Measurements from ENCODE around the gene H1-8.

The H1-8 gene

GRCh38 chr3:129555153-129555550 lies 12.2 kb downstream of the H1-8 start:
- CTCF ChIA-PET, result interaction anchor here (1.7 kb wide), 1 partner anchor 21 kb away, joined by 5 read pairs; no protein-coding TSS in a partner anchor
- POLR2A ChIA-PET, result no interaction called here

DNA sequence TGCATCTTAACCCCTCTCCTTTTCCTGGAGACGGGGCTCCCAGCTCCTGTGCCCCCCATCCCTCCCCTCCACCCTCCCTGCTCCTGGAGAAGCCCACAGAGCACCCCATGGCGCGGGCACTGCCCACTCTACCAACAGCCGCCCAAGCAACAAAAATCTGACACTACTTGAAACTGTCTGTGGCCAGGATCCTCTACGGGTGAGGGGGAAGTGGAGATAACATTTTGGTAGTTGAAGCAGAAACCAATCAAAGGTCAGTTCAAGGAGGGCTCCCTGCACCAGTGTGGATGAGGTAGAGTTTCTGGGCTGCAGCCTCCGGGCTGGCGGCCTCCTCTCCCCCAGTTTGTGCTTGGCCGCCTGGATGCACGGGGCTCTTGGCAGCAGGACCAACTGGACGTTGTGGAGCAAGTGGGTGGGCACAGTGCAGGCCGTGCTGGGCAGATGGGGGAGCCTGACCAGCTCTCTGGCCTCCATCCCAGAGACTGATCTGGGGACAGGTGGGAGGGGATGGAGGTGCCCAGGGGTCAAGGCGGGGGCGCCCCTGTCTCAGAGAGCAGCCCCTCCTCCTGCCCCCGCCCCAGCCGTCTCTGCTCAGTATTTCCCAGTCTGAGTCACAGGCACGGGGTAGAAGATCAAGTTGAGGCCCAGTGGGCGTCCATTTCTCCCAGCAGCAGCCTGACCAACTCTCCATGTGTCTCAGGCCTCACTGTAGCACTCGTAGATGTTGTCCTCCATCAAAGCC lies 12.8 kb downstream of the H1-8 start:
- no peak for TF ChIP-seq CTCF (IDR thresholded peaks at IDR 0.05; ENCODE audit: control extremely low read depth, extremely low read depth, low read depth, missing control alignments)
- DNase-seq (ENCODE audit: extremely low spot score), result no peak
- POLR2A ChIA-PET, result no interaction called here
- CTCF ChIA-PET, result no interaction called here

More at GRCh38 chr3:129555153-129555550, 12.2 kb downstream of the H1-8 start:
- no peak for TF ChIP-seq CTCF (IDR thresholded peaks at IDR 0.05; ENCODE audit: control extremely low read depth, extremely low read depth, low read depth, missing control alignments)
- no peak for DNase-seq (ENCODE audit: extremely low spot score)

- POLR2A ChIA-PET, result no interaction called here
- CTCF ChIA-PET, result no interaction called here
- no peak for TF ChIP-seq CTCF (IDR thresholded peaks at IDR 0.05; ENCODE audit: control extremely low read depth, extremely low read depth, low read depth, missing control alignments)
- no peak for DNase-seq (ENCODE audit: extremely low spot score)
These were observed 13.4 kb downstream of the H1-8 start for GRCh38 chr3:129556358-129556695.

DNA sequence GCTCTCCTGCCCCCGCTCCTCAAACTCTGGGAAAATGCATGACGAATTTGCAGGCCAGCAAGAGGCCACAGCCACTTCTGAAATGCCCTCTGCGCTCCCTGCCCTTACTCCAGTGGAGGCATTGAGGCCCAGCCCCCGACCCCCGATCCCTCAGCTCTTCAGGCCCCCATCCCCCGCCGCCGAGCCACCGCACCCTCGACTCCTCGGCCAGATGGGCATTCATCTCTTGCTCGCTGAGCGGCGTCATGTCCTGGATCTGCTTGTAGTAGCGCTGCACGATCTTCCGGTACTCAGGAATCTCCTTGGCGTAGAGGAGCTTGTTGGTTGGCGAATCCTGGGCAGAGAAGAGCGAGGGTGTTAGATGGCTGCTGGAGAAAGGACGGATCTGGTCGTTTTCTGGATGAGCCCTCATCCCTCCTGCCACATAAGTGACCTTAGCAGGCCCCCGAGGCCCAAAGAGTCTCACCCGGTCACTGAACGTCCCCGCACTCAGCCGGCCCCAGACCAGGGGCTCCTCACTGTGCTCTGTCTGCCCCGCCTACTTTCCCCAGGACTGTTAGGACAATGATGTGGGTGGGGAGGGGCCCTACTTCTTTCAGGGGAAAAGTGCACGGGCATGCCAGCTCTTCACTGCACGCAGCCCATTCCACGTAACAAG lies 14.0 kb downstream of the H1-8 start:
- no peak for TF ChIP-seq CTCF (IDR thresholded peaks at IDR 0.05; ENCODE audit: control extremely low read depth, extremely low read depth, low read depth, missing control alignments)
- DNase-seq (ENCODE audit: extremely low spot score), result no peak
- ChIA-PET POLR2A (no interaction called here), CTCF (no interaction called here)

GRCh38 chr3:129557548-129557894 lies 14.5 kb downstream of the H1-8 start:
- CTCF ChIA-PET, result no interaction called here
- TF ChIP-seq CTCF (IDR thresholded peaks at IDR 0.05; ENCODE audit: control extremely low read depth, extremely low read depth, low read depth, missing control alignments), result no peak
- POLR2A ChIA-PET, result no interaction called here
- no peak for DNase-seq (ENCODE audit: extremely low spot score)

GRCh38 chr3:129558081-129558771 lies 15.3 kb downstream of the H1-8 start:
- ChIA-PET POLR2A (no interaction called here), CTCF (interaction anchor here (1.6 kb wide), 1 partner anchor 9 kb away, joined by 3 read pairs; no protein-coding TSS in a partner anchor)
- TF ChIP-seq CTCF (IDR thresholded peaks at IDR 0.05; ENCODE audit: control extremely low read depth, extremely low read depth, low read depth, missing control alignments), result no peak
- no peak for DNase-seq (ENCODE audit: extremely low spot score)
